Measurements from ENCODE around the gene GABRB3. TPM values are rescaled to one million over a fixed set of nuclear protein-coding genes. Genes with fewer than 3 reads are reported as not detected.

The GABRB3 gene
- total RNA-seq = 1 to 10 TPM in 3 of 4 donors, not detected in 1; 1.2 to 3.9 (median 2.1) TPM

DNA sequence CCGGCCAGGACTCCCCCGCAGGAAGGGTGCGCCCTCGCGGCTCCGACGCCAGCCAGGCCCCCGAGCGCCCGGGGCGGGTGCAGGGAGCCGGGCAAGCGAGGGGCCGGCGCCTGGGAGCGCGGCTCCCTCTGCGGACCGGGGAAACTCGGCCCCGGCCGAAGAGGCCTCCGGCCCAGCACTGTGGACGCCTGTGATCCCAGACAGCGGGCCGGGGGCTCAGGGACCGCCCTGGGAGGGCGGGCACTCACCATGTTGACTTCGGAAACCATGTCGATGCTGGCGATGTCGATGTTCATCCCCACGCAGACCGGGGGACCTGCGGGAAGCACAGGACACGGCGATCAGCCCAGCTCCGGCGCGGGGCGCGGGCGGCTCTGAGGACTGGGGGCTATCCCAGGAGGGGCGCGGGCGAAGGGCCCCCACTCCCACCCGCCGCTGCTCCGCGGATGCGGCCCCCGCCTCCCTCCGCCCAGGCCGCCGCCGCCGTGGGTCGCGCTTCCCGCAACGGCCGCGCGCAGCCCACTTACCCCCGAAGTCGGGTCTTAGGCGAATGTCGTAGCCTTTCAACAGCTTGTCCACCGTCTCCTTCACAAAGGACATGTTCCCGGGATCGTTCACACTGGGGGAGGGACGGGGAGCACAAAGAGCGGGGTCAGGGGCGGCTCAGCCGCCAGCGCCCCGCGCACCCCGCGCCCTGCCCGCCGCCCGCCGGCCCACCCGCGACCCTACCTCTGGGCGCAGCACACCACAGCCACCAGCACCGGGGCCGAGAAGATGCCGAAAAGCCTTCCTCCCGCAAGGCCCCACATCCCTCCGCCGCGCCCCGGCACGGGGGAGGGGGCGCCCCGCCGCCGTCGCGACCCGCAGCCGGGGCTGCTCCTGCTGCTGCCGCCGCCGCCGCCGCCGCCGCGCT lies at the start of gene GABRB3:
Gene GABRB3 (minus strand): TSS at position 913 of the 913 bp plus-strand sequence.
- Histone ChIP-seq H3K4me1 (peaks cover 0 to 25% (median 0%) of the 10 kb centered on the region in 4 donors), H3K27ac (no peak within 1 kb of the TSS), H3K4me3 (peak within 1 kb of the TSS; percentile 18 to 60 (median 30)), H3K9me3 (no peaks in the 10 kb centered on the region), H3K36me3 (no peaks in the 10 kb centered on the region), H3K27me3 (peaks cover 0 to 47% of the 10 kb centered on the region in 2 donors)
- WGBS, 2 donors = 0 to 9% methylated on average over 8 to 18 of the region's 112 CpGs
- TF ChIP-seq, protein P1, sequence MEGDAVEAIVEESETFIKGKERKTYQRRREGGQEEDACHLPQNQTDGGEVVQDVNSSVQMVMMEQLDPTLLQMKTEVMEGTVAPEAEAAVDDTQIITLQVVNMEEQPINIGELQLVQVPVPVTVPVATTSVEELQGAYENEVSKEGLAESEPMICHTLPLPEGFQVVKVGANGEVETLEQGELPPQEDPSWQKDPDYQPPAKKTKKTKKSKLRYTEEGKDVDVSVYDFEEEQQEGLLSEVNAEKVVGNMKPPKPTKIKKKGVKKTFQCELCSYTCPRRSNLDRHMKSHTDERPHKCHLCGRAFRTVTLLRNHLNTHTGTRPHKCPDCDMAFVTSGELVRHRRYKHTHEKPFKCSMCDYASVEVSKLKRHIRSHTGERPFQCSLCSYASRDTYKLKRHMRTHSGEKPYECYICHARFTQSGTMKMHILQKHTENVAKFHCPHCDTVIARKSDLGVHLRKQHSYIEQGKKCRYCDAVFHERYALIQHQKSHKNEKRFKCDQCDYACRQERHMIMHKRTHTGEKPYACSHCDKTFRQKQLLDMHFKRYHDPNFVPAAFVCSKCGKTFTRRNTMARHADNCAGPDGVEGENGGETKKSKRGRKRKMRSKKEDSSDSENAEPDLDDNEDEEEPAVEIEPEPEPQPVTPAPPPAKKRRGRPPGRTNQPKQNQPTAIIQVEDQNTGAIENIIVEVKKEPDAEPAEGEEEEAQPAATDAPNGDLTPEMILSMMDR (IDR thresholded peaks at IDR 0.05) = no peak
- DNase-seq (ENCODE audit: low spot score in 2 of 2) = no peak

DNA sequence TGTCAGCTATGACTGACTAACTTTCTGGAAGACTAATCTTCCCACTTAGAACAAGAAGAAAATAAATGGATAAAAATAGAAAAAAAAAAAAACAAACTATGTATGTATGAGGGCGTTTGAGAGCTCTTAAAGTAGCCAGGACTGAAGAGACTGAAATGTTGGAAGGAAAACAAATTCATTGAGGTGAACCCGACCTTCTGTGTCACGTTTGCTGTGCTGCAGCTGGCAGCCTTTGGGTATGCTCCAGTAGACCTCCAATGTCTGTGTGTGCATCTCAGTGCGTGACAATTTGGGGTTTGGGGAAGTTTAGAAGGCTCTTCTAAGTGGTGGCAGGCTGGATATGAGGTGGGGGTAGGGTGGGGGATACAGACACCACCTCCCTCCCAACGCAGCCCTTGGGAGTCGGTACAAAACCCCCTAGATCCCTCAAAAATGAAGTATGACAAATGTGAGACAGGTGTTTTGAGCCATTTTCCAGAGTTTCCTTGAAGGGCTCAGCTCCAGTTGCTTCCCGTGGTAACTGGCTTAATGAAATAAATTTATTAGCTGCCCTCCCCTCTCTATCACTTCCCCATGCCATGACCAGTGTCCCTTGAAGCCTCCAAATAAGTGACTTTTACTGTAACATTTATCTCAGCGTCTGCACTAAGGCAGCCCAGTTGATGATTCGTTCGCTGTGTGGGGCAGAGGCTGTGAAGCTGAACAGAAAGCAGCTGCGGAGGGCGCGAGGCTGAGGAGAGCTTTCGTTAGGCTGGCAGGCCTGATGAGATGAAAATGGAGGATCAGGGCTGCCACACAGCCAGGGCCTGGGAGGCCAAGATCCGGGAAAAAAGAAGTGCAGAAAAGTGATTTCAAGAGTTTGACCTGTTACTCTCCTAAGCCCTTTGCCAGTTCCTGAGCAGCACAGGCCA lies 34.9 kb upstream of the GABRB3 start:
- whole genome bisulfite sequencing, 2 donors = 64 to 69% methylated on average over 15 of the region's 15 CpGs
- H3K27ac ChIP-seq = no peak overlapping the region

DNA sequence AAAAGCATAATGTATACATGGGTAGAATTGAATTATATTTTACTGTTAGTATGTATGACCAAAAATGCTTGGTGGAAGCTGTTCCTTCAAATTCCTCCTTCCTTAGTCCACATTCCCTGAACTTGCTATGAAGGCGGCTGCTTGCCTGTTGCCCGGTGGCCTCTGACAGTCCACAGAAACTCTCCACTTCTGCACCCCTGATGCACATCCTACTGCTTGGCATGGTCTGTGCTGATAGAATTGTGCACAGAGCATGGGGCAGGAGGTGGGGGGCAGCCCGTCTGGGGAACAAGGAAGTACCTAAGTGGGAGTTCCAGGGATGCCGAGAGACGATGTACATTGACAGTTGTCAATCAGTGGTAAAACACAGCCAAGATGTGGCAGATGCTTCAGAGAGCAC lies 33.7 kb upstream of the GABRB3 start:
- Histone ChIP-seq H3K4me3 (no peak overlapping the region), H3K27me3 (no peaks in the 10 kb centered on the region), H3K36me3 (no peaks in the 10 kb centered on the region), H3K9me3 (peaks cover 0 to 5% (median 0%) of the 10 kb centered on the region in 4 donors), H3K4me1 (no peaks in the 10 kb centered on the region), H3K27ac (no peak overlapping the region)
- TF ChIP-seq POLR2A (IDR thresholded peaks at IDR 0.05) = no peak
- no peak for TF ChIP-seq EP300 (IDR thresholded peaks at IDR 0.05)
- TF ChIP-seq, protein P1 (IDR thresholded peaks at IDR 0.05) = no peak
- WGBS, 2 donors = 78 to 87% methylated on average over 5 of the region's 5 CpGs
- DNase-seq (ENCODE audit: low spot score in 2 of 2) = no peak

More for the DNA sequence above, 34.9 kb upstream of the GABRB3 start:
- DNase-seq (ENCODE audit: low spot score in 2 of 2) = no peak
- Histone ChIP-seq H3K4me1 (no peaks in the 10 kb centered on the region), H3K36me3 (no peaks in the 10 kb centered on the region), H3K27me3 (no peaks in the 10 kb centered on the region), H3K9me3 (peaks cover 0 to 16% (median 1%) of the 10 kb centered on the region in 4 donors), H3K4me3 (no peak overlapping the region)
- TF ChIP-seq EP300 (IDR thresholded peaks at IDR 0.05) (no peak), POLR2A (IDR thresholded peaks at IDR 0.05) (no peak)
- TF ChIP-seq, protein P1 (IDR thresholded peaks at IDR 0.05) = no peak

DNA sequence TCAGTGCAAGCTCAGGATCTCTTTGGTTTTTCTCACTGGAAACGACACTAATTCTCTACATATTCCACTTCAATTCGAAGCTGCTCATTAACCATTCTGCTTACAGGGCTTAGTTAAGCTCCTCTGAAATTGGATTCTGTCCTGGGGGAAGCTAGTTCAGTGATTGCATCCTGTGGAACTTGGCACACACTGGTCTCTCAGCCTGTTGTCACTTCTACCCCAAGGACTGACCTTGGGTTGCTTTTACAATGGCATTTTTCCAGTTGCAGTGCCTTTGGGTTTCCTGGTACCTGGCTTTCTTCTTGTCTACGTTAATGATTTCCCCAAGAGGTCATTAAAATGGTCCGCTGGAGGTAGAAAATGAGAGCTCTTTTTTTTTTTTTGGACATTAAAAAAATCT lies 33.3 kb upstream of the GABRB3 start:
- no peak for TF ChIP-seq POLR2A (IDR thresholded peaks at IDR 0.05)
- TF ChIP-seq EP300 (IDR thresholded peaks at IDR 0.05) = no peak
- TF ChIP-seq, protein P1 (IDR thresholded peaks at IDR 0.05) = no peak
- H3K4me1 ChIP-seq = no peaks in the 10 kb centered on the region
- H3K9me3 ChIP-seq = peaks cover 0 to under 1% (median 0%) of the 10 kb centered on the region in 4 donors
- no peak overlapping the region for H3K4me3 ChIP-seq
- WGBS, 2 donors = 51 to 55% methylated on average over 4 of the region's 4 CpGs
- no peak for DNase-seq (ENCODE audit: low spot score in 2 of 2)
- H3K36me3 ChIP-seq = no peaks in the 10 kb centered on the region
- no peak overlapping the region for H3K27ac ChIP-seq
- no peaks in the 10 kb centered on the region for H3K27me3 ChIP-seq

Data from tibial nerve (tissue), 4 donors.